GM12878 (cell line): ENCODE results near the gene KCNN3. TPM values are rescaled to one million over a fixed set of nuclear protein-coding genes. Genes with fewer than 3 reads are reported as not detected.

Experiments used
- CHD4 ChIP-seq: fragments of 200-600 bp; sonication (generic); IDR thresholded peaks from 2 replicates; pipeline ENCODE4 v1.6.1; 2016; ENCODE audit warnings: mild to moderate bottlenecking
- FOS ChIP-seq: IDR thresholded peaks from 3 replicates; pipeline ENCODE4 v1.6.1; 2011; ENCODE audit warnings: borderline replicate concordance; ENCODE audit not compliant: insufficient read length; ENCODE audit errors: extremely low read depth
- GABPA ChIP-seq: IDR thresholded peaks from 2 replicates; pipeline ENCODE4 v1.6.1; 2014; ENCODE audit warnings: antibody characterized with exemption, low read depth, mild to moderate bottlenecking, inconsistent platforms
- HCFC1 ChIP-seq: fragments of 150-350 bp; IDR thresholded peaks from 2 replicates; pipeline ENCODE4 v1.6.1; 2014; ENCODE audit warnings: low read length
- HDAC6 ChIP-seq: fragments of 200-600 bp; sonication (generic); IDR thresholded peaks from one replicate; pipeline ENCODE4 v1.8.0; 2017; ENCODE audit warnings: antibody characterized with exemption; ENCODE audit not compliant: unreplicated experiment
- NFYA ChIP-seq: IDR thresholded peaks from 2 replicates; pipeline ENCODE4 v1.6.1; 2011; ENCODE audit warnings: low read depth, mild to moderate bottlenecking, low read length, improper control_type of control experiment, borderline replicate concordance
- PAX8 ChIP-seq: fragments of 450-650 bp; IDR thresholded peaks from 2 replicates; pipeline ENCODE4 v1.6.1; 2017; ENCODE audit warnings: mild to moderate bottlenecking, moderate library complexity
- STAT1 ChIP-seq: fragments of 450-650 bp; conservative IDR thresholded peaks from 2 replicates; pipeline ENCODE4 v1.6.1; 2014; ENCODE audit warnings: antibody characterized with exemption, mild to moderate bottlenecking
- YBX1 ChIP-seq: fragments of 450-650 bp; IDR thresholded peaks from 2 replicates; pipeline ENCODE4 v1.6.1; 2016; ENCODE audit warnings: antibody characterized with exemption
- ZBTB40 ChIP-seq: fragments of 450-650 bp; IDR thresholded peaks from 2 replicates; pipeline ENCODE4 v1.6.1; 2016; ENCODE audit warnings: mild to moderate bottlenecking, moderate library complexity, borderline replicate concordance
- ZNF217 ChIP-seq: fragments of 450-650 bp; IDR thresholded peaks from 2 replicates; pipeline ENCODE4 v1.6.1; 2017; ENCODE audit warnings: antibody characterized with exemption, mild to moderate bottlenecking
- ZNF24 ChIP-seq: fragments of 450-650 bp; IDR thresholded peaks from 2 replicates; pipeline ENCODE4 v1.6.1; 2017; ENCODE audit warnings: antibody characterized with exemption, mild to moderate bottlenecking
- ZNF384 ChIP-seq: IDR thresholded peaks from 2 replicates; pipeline ENCODE4 v1.6.1; 2012; ENCODE audit warnings: low read depth, mild to moderate bottlenecking, low read length, improper control_type of control experiment, borderline replicate concordance
- ZNF592 ChIP-seq: fragments of 450-650 bp; IDR thresholded peaks from 2 replicates; pipeline ENCODE4 v1.6.1; 2017; ENCODE audit warnings: mild to moderate bottlenecking, moderate library complexity
- polyA plus RNA-seq, 11 experiments: library from polyadenylated mRNA; depleted of rRNA in 4 of 11; unstranded in 6 of 11; stranded (reverse) in 5 of 11; fragments of >200 nt; fragmentation: Nextera tagmentation in 4 of 11; fragmentation: Illumina TruSeq in 1 of 11; extraction: Ambion mirVana in 4 of 11; extraction: Trizol in 1 of 11; gene quantifications; 1 replicate in 1 of 11; 2 replicates in 10 of 11; pipeline versions ENCODE4 v1.2.1 to v1.2.3, GENCODE V29; 2011 to 2016; ENCODE audit warnings: inconsistent platforms in 2 of 11, missing spikeins in 2 of 11, low read depth in 1 of 11
- total RNA-seq, 4 experiments: library from RNA; depleted of rRNA in 3 of 4; stranded (reverse); fragments of >200 nt in 3 of 4; fragmentation: Illumina TruSeq in 1 of 4; extraction: Trizol in 1 of 4; gene quantifications; 2 replicates each; pipeline versions ENCODE4 v1.2.1 to v1.2.3, GENCODE V29; 2013 to 2021
- TF ChIP-seq, protein P1 (sequence below): IDR thresholded peaks from 2 replicates; pipeline ENCODE4 v1.6.1; 2011; ENCODE audit warnings: borderline replicate concordance, low read depth, mild to moderate bottlenecking, moderate library complexity, low read length; ENCODE audit not compliant: insufficient read depth, poor library complexity, severe bottlenecking
- TF ChIP-seq, protein P2 (sequence below): IDR thresholded peaks from 2 replicates; pipeline ENCODE4 v1.6.1; 2012; ENCODE audit warnings: low read depth, low read length, improper control_type of control experiment

The KCNN3 gene
- total and polyA plus RNA-seq, 10 of the 15 experiments (the other 5 are each of a cell fraction or from before 2014, with no cell fraction given) = 3.5 to 26.4 (median 14.9) TPM

- no peak for TF ChIP-seq NFYA
- no peak for TF ChIP-seq HDAC6
- peak; percentile 43; the same call in 1 of the 2 replicates for TF ChIP-seq ZNF217
- no peak for TF ChIP-seq HCFC1
- TF ChIP-seq PAX8 = no peak
- TF ChIP-seq ZBTB40 = no peak
- no peak for TF ChIP-seq CHD4
- TF ChIP-seq GABPA = no peak
- TF ChIP-seq YBX1 = no peak
- no peak for TF ChIP-seq STAT1
- TF ChIP-seq ZNF592 = no peak
- TF ChIP-seq, protein P1, sequence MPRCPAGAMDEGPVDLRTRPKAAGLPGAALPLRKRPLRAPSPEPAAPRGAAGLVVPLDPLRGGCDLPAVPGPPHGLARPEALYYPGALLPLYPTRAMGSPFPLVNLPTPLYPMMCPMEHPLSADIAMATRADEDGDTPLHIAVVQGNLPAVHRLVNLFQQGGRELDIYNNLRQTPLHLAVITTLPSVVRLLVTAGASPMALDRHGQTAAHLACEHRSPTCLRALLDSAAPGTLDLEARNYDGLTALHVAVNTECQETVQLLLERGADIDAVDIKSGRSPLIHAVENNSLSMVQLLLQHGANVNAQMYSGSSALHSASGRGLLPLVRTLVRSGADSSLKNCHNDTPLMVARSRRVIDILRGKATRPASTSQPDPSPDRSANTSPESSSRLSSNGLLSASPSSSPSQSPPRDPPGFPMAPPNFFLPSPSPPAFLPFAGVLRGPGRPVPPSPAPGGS = peak; percentile 48
- TF ChIP-seq FOS = no peak
- TF ChIP-seq ZNF384 = no peak
- TF ChIP-seq, protein P2, sequence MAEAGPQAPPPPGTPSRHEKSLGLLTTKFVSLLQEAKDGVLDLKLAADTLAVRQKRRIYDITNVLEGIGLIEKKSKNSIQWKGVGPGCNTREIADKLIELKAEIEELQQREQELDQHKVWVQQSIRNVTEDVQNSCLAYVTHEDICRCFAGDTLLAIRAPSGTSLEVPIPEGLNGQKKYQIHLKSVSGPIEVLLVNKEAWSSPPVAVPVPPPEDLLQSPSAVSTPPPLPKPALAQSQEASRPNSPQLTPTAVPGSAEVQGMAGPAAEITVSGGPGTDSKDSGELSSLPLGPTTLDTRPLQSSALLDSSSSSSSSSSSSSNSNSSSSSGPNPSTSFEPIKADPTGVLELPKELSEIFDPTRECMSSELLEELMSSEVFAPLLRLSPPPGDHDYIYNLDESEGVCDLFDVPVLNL = no peak
- no peak for TF ChIP-seq ZNF24
These were observed 63.0 kb downstream of the KCNN3 start (continued) for GRCh38 chr1:154807048-154807591.
